HG03135 (cell line): ENCODE results near the gene TSKS.
"Not testable (repeated sequence)": the region's sequence is repeated elsewhere in the genome, so short reads cannot be mapped to it uniquely, and the experiment has no call there.

ENCODE experiments used
- ATAC-seq: cut with Tn5 transposase; IDR thresholded peaks from one replicate; pipeline ENCODE4 v1.9.1; 2021; ENCODE audit warnings: mild to moderate bottlenecking, moderate library complexity; ENCODE audit not compliant: unreplicated experiment

The TSKS gene

DNA sequence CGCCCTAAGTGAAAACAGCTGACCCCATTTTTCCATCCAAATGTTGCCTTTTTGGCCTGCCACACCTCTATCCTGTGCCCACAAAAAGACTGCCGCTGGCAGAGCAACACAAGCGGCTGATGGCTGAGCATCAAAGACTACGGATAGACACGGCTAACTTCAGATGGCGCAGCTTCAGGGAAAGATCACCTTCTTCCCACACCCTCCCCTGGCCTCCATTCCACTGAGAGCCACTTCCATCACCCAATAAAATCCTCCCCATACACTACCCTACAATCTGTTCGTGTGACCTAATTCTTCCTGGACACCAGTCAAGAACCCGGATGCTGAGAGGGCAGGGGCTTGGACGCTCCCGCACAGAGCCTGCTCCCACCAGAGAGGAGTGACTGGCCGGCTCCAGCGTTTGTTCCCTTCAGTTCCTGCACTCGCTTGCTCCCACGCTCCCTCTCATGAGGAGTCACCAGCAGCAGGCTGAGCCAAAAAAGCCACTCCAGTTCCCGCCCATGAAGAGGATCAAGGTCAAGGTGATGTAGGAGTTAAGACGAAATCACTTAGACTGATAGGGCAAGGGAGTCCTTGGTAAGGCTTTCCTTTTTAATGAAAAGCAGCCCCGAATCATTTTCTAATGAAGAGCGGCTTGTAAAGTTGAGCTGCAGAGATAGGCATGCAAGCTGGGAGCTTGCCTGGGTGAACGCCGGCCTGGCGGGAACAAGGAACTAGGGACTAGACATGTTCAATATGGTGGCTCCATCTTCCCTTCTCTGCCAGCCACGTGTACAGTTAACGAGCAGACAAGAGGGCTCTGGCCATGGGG lies 35.7 kb downstream of the TSKS start:
- ATAC-seq = no peak

- not testable (repeated sequence) for ATAC-seq
Measured at GRCh38 chr19:49719420-49719819, 43.7 kb downstream of the TSKS start.

DNA sequence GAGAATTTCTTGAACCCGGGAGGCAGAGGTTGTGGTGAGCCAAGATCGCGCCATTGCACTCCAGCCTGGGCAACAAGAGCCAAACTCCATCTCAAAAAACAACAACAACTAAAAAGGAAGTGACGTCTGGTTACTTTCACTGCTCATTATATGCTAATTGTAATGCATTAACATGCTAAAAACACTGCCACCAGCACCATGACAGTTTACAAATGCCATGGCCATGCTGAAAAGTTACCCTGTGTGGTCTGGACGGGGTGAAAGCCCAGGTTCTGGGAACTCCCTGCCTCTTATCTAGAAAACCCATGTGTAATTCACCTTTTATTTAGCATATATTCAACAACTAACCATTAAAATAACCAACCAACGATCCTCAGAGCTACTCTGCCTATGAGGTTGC lies 44.1 kb downstream of the TSKS start:
- no peak for ATAC-seq

GRCh38 chr19:49718511-49718910 lies 44.6 kb downstream of the TSKS start:
- ATAC-seq = no peak

DNA sequence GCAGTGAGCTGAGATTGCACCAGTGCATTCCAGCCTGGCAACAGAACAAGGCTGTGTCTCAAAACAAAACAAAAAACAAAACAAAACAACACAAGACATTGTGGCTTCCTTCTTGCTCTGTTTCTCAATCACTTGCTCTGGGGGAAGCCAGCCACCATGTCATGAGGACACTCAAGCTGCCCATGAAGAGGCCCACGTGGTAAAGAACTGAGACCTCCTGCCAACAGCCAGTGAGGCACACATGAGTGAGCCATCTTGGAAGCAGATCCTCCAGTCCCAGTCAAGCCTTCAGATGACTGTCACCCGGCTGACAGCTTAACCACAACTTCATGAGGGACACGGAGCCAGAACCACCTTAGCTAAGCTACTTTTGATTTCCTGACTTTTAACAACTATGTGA lies 47.0 kb downstream of the TSKS start:
- ATAC-seq = no peak

DNA sequence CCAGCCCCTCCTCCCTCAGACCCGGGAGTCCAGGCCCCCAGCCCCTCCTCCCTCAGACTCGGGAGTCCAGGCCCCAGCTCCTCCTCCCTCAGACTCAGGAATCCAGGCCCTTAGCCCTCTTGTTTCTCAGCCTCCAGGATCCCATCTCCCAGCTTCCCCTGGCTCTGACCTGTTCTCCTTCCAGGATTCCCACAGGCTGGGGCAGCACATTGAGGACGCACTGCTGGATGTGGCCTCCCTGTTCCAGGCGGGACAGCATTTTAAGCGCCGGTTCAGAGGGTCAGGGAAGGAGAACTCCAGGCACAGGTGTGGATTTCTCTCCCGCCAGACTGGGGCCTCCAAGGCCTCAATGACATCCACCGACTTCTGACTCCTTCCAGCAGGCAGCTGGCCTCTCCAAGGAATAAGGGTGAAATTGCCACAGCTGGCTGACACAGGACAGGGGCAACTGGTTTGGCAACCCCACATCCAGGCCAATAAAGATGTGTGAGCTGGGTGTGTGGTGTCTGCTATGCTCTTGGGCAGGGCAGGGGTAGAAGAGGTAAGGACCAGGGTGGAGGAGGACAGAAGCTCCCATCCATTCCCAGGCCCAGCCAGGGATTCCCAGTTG lies 49.8 kb downstream of the TSKS start:
- no peak for ATAC-seq

GRCh38 chr19:49712397-49712859 lies 50.7 kb downstream of the TSKS start:
- ATAC-seq = no peak

GRCh38 chr19:49710372-49710951 lies 52.6 kb downstream of the TSKS start:
- ATAC-seq = no peak

GRCh38 chr19:49705919-49706318 lies 57.2 kb downstream of the TSKS start:
- ATAC-seq = no peak

GRCh38 chr19:49704888-49705642 lies 58.0 kb downstream of the TSKS start:
- no peak for ATAC-seq

DNA sequence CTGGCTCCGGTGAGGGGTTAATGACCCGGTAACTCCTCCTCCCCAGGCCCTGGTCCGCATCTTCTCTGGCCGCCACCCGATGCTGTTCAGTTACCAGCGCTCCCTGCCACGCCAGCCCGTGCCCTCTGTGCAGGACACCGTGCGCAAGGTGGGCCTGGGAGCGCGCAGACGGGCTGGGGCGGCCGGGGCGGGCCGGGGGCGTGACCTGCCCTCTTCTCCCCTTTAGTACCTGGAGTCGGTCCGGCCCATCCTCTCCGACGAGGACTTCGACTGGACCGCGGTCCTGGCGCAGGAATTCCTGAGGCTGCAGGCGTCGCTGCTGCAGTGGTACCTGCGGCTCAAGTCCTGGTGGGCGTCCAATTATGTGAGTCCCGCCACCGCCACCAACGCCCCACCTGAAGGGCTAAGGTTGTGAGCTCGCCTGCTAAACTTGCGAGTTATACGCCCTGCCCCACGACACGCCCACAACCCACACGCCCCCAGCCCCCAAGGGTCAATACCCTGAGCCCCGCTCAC lies 61.8 kb downstream of the TSKS start:
- ATAC-seq = no peak

DNA sequence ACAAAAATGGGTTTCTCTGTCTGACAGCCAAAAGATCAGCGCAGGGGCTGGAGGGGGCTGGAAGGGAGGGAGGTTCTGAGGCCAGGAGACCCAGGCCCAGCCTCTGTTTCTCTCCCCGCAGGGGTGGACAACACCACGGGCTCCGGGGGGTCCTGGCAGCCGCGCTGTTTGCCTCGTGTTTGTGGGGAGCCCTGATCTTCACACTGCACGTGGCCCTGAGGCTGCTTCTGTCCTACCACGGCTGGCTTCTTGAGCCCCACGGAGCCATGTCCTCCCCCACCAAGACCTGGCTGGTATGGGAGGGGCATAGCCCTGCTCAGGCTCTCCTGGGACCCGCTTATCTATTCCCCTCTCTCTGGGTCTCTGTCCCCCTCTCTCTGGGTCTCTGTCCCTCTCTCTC lies 62.5 kb downstream of the TSKS start:
- ATAC-seq = no peak

DNA sequence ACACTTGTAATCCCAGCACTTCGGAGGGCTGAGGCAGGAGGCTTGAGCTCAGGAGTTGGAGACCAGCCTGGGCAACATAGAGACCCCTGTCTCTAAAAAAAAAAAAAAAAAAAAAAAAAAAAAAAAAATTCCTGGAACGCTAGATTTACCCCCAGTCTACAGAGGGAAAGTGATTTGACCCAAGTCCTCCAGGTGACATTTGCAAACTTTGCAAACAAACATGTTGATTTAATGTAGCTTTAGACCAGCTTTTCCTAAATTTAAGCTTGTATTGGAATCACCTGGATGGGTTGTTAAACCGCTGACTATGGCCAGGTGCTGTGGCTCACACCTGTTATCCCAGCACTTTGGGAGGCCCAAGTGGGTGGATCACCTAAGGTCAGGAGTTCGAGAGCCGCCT lies 63.7 kb downstream of the TSKS start:
- ATAC-seq = no peak

GRCh38 chr19:49696865-49697264 lies 66.2 kb downstream of the TSKS start:
- no peak for ATAC-seq

DNA sequence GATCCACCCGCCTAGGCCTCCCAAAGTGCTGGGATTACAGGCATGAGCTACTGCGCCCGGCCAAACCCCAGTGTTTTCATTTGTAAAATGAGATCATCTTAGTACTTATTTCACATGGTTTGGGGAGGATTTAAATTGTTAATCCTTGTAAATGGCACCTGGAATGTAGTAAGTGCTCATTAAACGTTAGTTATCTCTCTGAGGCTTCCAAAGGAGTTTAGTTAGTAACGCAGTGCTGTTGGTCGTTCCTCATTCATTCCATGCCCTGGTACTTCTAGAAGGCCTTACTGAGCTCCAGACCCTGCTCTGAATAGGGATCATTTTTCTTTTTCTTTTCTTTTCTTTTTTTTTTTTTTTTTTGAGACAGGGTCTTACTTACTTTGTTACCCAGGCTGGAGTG lies 67.0 kb downstream of the TSKS start:
- ATAC-seq = no peak

DNA sequence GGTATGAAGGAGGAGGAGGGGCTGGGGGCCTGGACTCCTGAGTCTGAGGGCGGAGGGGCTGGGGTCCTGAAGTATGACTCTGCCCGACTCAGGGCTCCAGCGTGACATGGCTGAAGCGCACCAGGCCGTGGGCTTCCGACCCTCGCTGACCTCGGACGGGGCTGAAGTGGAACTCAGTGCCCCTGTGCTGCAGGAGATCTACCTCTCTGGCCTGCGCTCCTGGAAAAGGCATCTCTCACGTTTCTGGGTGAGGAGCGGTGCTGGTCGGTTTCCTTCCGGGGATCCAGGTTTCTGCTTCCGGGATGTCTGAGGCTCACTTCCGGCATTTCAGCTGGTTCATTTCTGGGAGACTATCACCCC lies 71.0 kb downstream of the TSKS start:
- ATAC-seq = no peak

DNA sequence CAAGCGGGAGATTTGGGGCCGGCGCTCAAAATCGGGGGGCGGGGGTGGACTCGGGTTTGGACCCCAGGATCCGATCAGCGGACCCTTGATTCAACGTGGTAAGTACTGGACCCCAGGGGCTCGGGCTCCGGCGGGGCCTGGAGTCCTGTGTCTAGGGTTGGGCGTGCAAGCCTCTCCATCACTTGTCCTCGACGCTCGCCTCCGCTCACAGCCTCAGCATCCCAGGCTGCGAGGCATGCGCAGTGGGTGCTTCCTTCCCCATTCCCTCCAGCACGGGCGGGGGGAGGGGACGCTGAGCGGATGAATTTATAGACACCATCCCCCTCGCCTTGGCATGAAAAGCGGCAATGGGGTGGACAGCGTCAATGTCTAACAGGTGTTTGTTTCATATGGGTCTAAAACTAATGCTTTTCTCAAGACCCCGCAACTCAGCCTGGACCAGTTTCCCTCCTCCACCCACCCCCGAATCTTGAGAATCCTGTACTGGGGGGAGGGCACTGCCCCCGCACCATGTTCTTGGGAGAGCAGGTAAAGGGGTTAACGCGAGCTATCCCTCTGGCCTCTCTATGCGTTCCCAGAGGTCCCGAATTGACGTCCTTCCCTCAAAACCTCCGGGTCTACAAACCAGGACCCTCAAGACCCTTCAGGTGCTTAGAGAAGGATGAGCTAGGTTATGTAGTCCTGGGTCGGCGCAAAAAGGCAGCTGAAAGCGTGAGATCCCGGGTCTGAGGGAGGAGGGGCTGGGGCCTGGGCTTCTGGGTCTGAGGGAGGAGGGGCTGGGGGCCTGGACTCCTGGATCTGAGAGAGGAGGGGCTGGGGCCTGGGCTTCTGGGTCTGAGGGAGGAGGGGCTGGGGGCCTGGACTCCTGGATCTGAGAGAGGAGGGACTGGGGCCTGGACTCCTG lies 71.6 kb downstream of the TSKS start:
- ATAC-seq = no peak

GRCh38 chr19:49690656-49691242 lies 72.4 kb downstream of the TSKS start, which contains the start of gene CPT1C:
Gene CPT1C (plus strand): TSS chr19:49691116. CDS start chr19:49692253, 1,137 bp downstream.
- no peak for ATAC-seq

GRCh38 chr19:49690079-49690655 lies 72.9 kb downstream of the TSKS start:
- ATAC-seq = no peak
